ENCODE data around the gene BEST1.

DNA sequence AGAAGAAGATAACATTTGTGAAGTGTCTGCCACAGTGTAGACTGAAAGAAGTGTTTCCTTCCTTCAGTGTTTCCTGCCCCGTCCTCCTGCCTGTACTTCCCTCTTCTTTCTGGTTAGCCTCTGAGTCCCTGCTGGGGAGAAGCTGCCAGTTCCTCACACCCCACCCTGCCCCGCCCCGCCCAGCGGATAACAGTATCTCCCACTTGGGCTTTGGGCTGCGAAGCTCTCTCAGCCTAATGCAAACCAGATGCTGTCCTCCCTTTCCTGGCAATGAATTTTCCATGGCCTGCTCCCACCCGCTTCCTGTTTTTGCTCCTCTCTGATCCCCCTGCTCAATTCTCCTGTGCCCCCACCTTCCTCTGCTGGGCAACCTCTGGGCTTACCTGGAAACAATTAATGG is 27.6 kb upstream of the BEST1 start:
- TF ChIP-seq, protein P1, sequence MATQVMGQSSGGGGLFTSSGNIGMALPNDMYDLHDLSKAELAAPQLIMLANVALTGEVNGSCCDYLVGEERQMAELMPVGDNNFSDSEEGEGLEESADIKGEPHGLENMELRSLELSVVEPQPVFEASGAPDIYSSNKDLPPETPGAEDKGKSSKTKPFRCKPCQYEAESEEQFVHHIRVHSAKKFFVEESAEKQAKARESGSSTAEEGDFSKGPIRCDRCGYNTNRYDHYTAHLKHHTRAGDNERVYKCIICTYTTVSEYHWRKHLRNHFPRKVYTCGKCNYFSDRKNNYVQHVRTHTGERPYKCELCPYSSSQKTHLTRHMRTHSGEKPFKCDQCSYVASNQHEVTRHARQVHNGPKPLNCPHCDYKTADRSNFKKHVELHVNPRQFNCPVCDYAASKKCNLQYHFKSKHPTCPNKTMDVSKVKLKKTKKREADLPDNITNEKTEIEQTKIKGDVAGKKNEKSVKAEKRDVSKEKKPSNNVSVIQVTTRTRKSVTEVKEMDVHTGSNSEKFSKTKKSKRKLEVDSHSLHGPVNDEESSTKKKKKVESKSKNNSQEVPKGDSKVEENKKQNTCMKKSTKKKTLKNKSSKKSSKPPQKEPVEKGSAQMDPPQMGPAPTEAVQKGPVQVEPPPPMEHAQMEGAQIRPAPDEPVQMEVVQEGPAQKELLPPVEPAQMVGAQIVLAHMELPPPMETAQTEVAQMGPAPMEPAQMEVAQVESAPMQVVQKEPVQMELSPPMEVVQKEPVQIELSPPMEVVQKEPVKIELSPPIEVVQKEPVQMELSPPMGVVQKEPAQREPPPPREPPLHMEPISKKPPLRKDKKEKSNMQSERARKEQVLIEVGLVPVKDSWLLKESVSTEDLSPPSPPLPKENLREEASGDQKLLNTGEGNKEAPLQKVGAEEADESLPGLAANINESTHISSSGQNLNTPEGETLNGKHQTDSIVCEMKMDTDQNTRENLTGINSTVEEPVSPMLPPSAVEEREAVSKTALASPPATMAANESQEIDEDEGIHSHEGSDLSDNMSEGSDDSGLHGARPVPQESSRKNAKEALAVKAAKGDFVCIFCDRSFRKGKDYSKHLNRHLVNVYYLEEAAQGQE (IDR thresholded peaks at IDR 0.05; ENCODE audit: insufficient read depth in 1 of 2, low read depth in 2 of 2, low read length in 1 of 2) = no peak
- TF ChIP-seq, protein P2, sequence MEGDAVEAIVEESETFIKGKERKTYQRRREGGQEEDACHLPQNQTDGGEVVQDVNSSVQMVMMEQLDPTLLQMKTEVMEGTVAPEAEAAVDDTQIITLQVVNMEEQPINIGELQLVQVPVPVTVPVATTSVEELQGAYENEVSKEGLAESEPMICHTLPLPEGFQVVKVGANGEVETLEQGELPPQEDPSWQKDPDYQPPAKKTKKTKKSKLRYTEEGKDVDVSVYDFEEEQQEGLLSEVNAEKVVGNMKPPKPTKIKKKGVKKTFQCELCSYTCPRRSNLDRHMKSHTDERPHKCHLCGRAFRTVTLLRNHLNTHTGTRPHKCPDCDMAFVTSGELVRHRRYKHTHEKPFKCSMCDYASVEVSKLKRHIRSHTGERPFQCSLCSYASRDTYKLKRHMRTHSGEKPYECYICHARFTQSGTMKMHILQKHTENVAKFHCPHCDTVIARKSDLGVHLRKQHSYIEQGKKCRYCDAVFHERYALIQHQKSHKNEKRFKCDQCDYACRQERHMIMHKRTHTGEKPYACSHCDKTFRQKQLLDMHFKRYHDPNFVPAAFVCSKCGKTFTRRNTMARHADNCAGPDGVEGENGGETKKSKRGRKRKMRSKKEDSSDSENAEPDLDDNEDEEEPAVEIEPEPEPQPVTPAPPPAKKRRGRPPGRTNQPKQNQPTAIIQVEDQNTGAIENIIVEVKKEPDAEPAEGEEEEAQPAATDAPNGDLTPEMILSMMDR (IDR thresholded peaks at IDR 0.05) = no peak
